HG02970 (cell line): ENCODE results near the gene EVI5L.

Source experiments
- ATAC-seq: cut with Tn5 transposase; IDR thresholded peaks from one replicate; pipeline ENCODE4 v1.9.1; 2021; ENCODE audit warnings: mild to moderate bottlenecking, moderate library complexity, moderate number of reproducible peaks; ENCODE audit not compliant: unreplicated experiment, low FRiP score

The EVI5L gene

GRCh38 chr19:7870571-7871436, 40.8 kb downstream of the EVI5L start:
- ATAC-seq = no peak

- no peak for ATAC-seq
These were observed 41.7 kb downstream of the EVI5L start for GRCh38 chr19:7871437-7872305.

- no peak for ATAC-seq
These were observed 42.5 kb downstream of the EVI5L start for GRCh38 chr19:7872306-7873204.

- ATAC-seq = no peak
These were observed 43.5 kb downstream of the EVI5L start for GRCh38 chr19:7873304-7874075.

DNA sequence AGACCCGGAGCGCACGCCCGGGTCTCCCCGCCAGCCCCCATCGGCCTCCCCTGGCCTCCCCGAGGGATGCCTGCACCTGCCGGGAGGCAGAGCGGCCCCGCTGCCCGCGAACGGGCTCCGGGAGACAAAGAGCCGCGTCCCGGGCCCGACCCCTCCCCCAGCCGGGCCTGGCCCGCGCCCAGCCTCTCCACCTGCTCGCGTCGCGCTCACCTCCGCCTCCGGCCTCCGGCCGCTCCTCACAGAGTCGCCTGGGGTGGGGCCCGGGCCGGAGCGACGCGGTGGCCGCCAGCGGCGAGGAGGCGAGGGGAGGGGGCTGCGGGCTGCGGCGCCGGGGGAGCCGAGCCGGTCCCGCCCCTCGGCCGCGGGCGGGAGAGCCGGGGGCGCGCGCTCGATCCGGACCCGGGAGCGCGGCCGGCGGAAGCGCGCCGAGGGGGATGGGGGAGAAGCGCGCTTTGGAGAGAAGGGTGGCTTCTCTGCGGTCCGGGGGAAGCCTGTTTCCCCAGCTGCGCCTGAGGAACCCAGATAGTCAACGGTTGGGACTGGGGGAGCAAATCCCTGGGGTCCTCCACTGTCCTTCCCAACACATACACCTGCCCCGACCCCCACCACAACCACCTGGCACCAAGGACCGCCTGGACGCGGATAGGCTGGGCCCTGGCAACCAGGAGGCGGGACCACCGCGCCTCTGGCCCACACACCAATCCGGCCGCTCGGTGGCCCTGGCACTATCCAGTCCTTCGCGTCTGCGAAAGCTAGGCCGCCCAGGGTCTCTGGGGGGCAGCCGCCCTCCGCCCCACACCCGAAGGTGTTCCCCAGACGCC, 44.3 kb downstream of the EVI5L start, which contains the start of gene PRR36:
TSS of gene PRR36 (minus strand) at position 315 of the 821 bp plus-strand sequence. CDS start 701 bp downstream, outside the sequence.
- ATAC-seq = no peak

DNA sequence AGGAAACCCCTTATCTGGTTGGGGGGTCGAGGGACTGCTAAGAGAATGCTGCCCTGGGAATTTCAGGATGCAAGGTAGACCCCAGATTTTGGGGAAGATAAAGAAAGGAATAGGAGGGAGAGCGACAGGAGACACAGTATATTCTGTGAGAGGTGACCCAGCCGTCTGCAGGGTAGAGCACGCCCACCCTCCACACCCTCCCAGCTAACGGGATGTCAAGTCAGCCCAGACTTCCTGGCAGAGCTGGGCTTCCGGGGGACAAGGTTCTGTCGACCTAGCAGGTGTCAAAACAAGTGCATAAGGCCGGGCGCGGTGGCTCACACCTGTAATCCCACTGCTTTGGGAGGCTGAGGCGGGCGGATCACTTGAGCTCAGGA, 44.9 kb downstream of the EVI5L start:
- ATAC-seq = no peak

GRCh38 chr19:7877249-7877836, 47.3 kb downstream of the EVI5L start:
- ATAC-seq = no peak

DNA sequence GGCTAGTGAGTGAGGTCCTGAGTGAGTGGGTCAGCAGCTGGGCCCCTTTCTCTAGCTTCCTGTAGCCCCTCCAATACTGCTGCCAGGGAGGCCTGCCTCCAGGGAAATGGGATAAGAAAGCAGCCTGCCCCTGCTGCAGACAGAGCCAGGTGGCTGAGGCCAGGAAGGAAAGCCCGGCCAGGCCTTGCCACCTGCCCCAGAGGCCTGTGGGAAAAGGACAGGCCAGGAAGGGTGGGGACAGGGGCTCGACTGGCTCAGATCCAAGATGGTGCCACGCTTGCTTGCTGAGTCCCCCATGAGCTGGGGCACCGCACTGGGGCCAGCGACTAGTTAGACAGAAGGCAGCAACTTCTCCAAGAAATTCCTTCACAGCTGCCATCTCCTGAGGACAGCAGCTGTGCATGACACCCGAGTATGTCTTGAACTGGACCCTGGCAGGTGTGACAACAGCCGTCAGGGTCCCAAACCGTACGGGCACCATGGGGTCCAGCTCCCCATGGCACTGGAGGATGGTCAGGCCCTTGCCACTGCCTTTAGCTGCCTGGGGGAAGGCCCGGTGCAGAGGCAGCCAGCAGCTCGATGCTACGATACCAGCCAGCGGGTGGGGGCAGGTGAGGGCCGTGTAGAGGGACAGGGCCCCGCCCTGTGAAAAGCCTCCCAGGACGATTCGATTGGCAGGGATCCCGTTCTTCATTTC, 49.2 kb downstream of the EVI5L start:
- ATAC-seq = no peak

GRCh38 chr19:7879836-7880235, 49.8 kb downstream of the EVI5L start:
- ATAC-seq = no peak

DNA sequence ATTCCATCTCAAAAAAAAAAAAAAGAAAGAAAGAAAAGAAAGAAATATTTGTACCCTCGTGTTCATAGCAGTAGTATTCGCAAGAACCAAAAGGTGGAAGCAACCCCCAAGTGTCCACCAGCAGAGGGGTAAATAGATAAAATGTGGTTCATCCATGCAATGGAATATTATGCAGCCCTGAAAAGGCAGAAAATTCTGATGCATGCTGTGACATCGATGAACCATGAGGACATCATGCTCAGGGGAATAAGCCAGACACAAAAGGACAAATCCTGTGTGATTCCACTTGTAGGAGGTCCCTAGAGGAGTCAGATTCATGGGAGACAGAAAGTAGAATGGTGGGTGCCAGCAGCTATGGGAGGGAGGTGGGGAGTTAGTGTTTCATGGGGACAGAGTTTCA, 51.9 kb downstream of the EVI5L start:
- no peak for ATAC-seq

DNA sequence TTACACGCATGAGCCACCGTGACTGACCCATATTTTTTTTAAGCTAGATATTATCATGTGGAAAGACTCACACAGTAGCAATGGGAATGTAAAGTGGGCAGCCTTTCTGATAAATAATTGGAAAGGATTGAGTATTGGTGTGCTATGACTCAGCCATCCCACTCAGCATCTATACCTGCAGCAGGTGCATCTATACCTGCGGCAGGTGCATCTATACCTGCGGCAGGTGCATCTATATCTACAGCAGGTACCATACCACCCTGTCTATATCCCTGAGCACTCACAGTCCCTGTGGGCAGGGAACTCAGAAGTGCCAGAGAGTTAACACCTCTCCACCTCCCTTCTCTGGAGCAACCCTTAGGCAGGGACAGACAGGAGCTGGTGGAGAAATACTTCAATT, 53.1 kb downstream of the EVI5L start:
- no peak for ATAC-seq

GRCh38 chr19:7883796-7884570, 54.0 kb downstream of the EVI5L start:
- no peak for ATAC-seq

- ATAC-seq = no peak
These were observed 55.8 kb downstream of the EVI5L start for GRCh38 chr19:7885818-7886217.

DNA sequence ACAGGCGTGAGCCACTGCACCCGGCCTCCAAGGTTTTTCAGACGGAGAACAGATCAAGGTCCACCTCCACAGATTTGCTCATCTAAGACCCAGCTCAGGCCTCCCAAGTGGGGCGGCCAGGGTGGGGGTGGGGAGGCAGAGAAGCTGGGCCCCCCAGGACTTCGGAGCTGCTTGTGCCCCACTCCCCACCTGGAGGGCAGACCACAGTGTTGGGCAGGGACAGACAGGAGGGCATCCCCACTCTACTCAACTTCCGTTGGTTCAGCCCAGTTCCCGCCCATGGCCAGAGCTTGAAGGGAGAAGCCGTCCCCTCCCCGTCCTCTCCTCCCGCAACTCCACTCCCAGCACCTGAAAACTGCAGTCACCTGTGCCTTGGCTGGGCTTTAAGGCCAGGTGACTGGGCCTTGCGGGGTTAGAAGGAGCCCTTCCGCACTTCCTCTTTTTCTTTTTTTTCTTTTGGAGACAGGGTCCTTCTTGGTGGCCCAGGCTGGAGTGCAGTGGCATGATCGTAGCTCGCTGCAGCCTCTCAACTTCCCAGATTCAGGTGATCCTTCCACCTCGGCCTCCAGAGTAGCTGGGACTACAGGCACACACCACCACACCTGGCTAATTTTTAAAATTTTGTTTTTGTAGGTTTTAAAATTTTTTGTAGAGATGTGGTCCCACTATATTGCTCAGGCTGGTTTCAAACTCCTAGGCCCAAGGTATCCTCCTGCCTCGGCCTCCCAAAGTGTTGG, 57.6 kb downstream of the EVI5L start:
- ATAC-seq = no peak

DNA sequence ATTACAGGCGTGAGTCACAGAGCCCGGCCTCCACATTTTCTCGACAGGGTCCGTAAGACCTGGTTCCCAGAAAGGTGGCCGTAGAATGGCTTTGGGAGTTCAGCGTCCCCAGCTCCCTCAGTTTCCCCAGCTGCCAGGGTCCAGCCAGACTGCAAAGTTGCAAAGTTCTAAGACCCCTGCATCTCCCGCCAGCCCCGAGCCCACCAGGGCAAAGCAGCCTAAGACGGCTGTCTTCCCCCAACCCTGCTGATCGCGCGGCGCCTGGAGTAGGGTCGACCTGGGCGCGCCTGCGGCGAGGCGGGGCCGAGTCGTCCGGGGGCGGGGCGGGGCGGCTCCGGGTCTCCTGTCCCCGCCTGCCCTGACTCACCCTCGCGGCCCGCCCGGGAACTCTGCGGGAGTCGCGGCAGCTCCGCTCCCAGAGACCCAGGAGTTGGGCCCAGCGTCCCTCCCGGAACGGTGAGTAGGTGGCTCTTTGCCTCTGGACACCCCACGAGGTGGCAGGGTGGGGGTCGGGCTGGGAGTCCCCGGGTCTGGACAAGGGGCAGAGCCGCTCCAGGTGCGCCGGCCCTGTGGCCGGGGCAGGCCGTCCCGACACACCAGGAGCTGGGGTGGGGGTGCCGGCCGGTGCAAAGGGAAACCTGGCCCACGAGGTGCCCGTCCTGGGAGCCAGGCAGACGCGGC, 58.3 kb downstream of the EVI5L start, which contains the start of gene LRRC8E:
TSS of gene LRRC8E (plus strand) at position 366 of the 681 bp plus-strand sequence. CDS start 7,094 bp downstream, outside the sequence.
- no peak for ATAC-seq

GRCh38 chr19:7888826-7889217, 58.8 kb downstream of the EVI5L start:
- ATAC-seq = no peak
